NCI-H2029 treated with DMSO at 0.1 percent for 48 hours (cell line): ENCODE data around the gene MRGPRX4.

ENCODE experiments used
- DNase-seq: peaks from one replicate; lab custom pipeline; 2025; lab: John Stamatoyannopoulos, UW

The MRGPRX4 gene

DNA sequence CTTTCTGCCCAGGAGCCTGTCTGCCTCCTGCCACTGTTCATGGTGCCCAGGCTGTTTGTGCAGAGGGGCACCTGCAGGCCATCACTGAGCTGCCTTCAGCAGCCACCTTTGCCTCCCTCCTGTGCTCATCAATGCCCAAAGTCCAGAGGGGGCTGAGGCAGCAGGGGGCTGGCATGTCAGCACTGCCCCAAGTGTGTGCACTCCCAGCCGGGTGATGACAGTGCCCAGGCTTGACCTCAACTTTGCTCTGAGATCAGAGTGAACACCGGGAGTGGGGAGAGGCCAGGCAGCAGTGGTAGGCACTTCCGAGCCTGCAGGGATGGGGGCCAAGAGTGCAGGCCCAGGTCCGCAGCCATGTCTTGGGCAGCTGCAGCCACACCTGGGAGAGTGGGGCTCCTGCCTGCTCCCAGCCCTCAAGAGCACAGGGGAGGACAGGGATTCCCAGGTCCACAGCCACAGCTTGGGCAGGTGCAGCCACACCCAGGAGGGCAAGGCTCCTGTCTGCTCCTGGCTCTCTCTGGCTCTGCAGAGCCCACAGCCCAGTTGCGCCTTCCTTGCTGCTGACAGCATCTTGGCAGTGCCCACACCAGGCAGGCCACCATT is 48.7 kb downstream of the MRGPRX4 start:
- DNase-seq: no peak

DNA sequence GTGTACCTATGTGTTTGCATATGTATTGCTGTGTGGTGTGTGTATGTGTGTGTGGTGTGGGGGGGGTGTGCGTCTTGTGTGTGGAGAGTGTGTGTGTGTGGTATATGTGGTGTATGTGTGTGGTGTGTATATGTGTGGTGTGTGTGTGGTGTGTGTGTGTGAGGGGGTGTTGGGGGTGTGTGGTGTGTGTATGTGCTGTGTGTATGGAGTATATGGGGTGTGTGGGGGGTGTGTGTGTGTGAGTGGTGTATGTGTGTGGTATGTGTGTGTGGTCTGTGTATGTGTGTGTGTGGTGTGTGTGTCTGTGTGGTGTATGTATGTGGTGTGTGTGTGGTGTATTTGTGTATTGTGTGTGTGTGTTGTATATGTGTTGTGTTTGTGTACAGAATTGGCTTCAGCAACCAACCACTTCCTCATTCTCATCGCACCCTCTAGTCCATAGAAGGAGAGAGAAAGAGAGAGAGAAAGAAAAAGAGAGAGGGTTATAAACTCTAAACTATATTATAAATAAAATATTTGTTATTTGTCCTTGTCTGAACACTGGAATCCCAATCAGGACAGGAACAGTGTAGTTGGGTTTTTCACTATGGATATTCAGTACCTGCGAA is 50.3 kb downstream of the MRGPRX4 start:
- no peak for DNase-seq
